T-helper 22 cell (primary cell): ENCODE measurements around the gene SUGP2.
"Not testable (repeated sequence)": the region's sequence is repeated elsewhere in the genome, so short reads cannot be mapped to it uniquely, and the experiment has no call there.

ENCODE experiments used
- DNase-seq: peaks from one replicate; pipeline ENCODE4 v3.0.0-alpha.2; 2020; ENCODE audit warnings: low read depth

Gene SUGP2

GRCh38 chr19:18990128-18990708, 43.1 kb downstream of the SUGP2 start:
- no peak for DNase-seq

- DNase-seq = no peak
These were observed 44.0 kb downstream of the SUGP2 start for GRCh38 chr19:18989316-18989715.

GRCh38 chr19:18987456-18987855, 45.9 kb downstream of the SUGP2 start:
- DNase-seq = no peak

- no peak for DNase-seq
These were observed 48.1 kb downstream of the SUGP2 start for GRCh38 chr19:18985257-18985656.

GRCh38 chr19:18984251-18984650, 49.1 kb downstream of the SUGP2 start:
- no peak for DNase-seq

- no peak for DNase-seq
These were observed 50.6 kb downstream of the SUGP2 start for GRCh38 chr19:18982669-18983068.

GRCh38 chr19:18980432-18981020, 52.8 kb downstream of the SUGP2 start:
- DNase-seq = no peak

GRCh38 chr19:18978616-18979015, 54.7 kb downstream of the SUGP2 start:
- DNase-seq = no peak

GRCh38 chr19:18975869-18976268, 57.4 kb downstream of the SUGP2 start:
- DNase-seq = no peak

GRCh38 chr19:18975011-18975410, 58.3 kb downstream of the SUGP2 start:
- no peak for DNase-seq

GRCh38 chr19:18972851-18973250, 60.5 kb downstream of the SUGP2 start:
- DNase-seq = no peak

- no peak for DNase-seq
These were observed 61.0 kb downstream of the SUGP2 start for GRCh38 chr19:18972301-18972811.

- DNase-seq = no peak
These were observed 63.2 kb downstream of the SUGP2 start for GRCh38 chr19:18969931-18970659.

- DNase-seq = no peak
These were observed 65.8 kb downstream of the SUGP2 start for GRCh38 chr19:18967358-18968146.

- DNase-seq = no peak
These were observed 67.0 kb downstream of the SUGP2 start for GRCh38 chr19:18966307-18966706.

GRCh38 chr19:18964121-18964520, 69.2 kb downstream of the SUGP2 start:
- no peak for DNase-seq

GRCh38 chr19:18961767-18962620, 71.3 kb downstream of the SUGP2 start:
- DNase-seq = no peak

- no peak for DNase-seq
These were observed 72.9 kb downstream of the SUGP2 start for GRCh38 chr19:18960370-18960769.

GRCh38 chr19:18955042-18955441, 78.3 kb downstream of the SUGP2 start:
- no peak for DNase-seq

- DNase-seq = no peak
These were observed 79.2 kb downstream of the SUGP2 start for GRCh38 chr19:18954094-18954493.

GRCh38 chr19:18952364-18953003, 80.8 kb downstream of the SUGP2 start:
- not testable (repeated sequence) for DNase-seq
